SK-N-SH (cell line): ENCODE data around the gene PHYH.

Experiments
- CHD2 ChIP-seq: fragments of 150-350 bp; IDR thresholded peaks from 2 replicates; pipeline ENCODE4 v1.6.1; 2018; ENCODE audit warnings: low read length; ENCODE audit not compliant: partially characterized antibody
- CTCF ChIP-seq: fragments of 200-600 bp; sonication (generic); IDR thresholded peaks from 2 replicates; pipeline ENCODE4 v1.6.1; 2017; ENCODE audit warnings: antibody characterized with exemption, mild to moderate bottlenecking, moderate library complexity
- MAX ChIP-seq: IDR thresholded peaks from 2 replicates; pipeline ENCODE4 v1.4.0; 2012; ENCODE audit warnings: low read depth
- PBX3 ChIP-seq: IDR thresholded peaks from 2 replicates; pipeline ENCODE4; 2012
- RAD21 ChIP-seq: IDR thresholded peaks from 2 replicates; pipeline ENCODE4 v1.6.1; 2012; ENCODE audit warnings: mild to moderate bottlenecking, low read length
- REST ChIP-seq: IDR thresholded peaks from 2 replicates; pipeline ENCODE4 v1.6.1; 2012; ENCODE audit warnings: mild to moderate bottlenecking, low read depth, low read length, moderate library complexity
- TCF12 ChIP-seq: IDR thresholded peaks from 2 replicates; pipeline ENCODE4 v1.4.0; 2012
- USF2 ChIP-seq: fragments of 150-350 bp; IDR thresholded peaks from 2 replicates; pipeline ENCODE4 v1.6.1; 2017; ENCODE audit warnings: antibody characterized with exemption, low read length, low read depth, borderline replicate concordance

GRCh38 chr10:13231808-13232207 lies 68.1 kb downstream of the PHYH start:
- TF ChIP-seq PBX3 (no peak), MAX (no peak), CTCF (no peak), USF2 (no peak), CHD2 (no peak), TCF12 (no peak), RAD21 (no peak), REST (no peak)
